Esophagus muscularis mucosa (tissue), 4 donors: ENCODE results near the gene PITPNB. TPM values are rescaled to one million over a fixed set of nuclear protein-coding genes. Genes with fewer than 3 reads are reported as not detected.
A peak's percentile ranks its signal among the peaks of the same experiment; 100 is the strongest.

Source experiments
- DNase-seq: peaks from one replicate; pipeline ENCODE4 v3.0.0-alpha.2; 2017; ENCODE audit errors: extremely low spot score
- H3K27ac ChIP-seq, 4 donors: fragments of 200-600 bp; sonication (generic); replicated peaks in 1 of 4; 1 replicate in 3 of 4; 2 replicates in 1 of 4; pipeline ENCODE4 v1.5.1; 2016 to 2019; ENCODE audit warnings: mild to moderate bottlenecking in 1 of 4
- H3K27me3 ChIP-seq, 4 donors: fragments of 200-600 bp; sonication (generic); one replicate each; pipeline versions ENCODE4 v1.5.1 to v1.6.0; 2016 to 2019
- H3K36me3 ChIP-seq, 4 donors: fragments of 200-600 bp; sonication (generic); one replicate each; pipeline ENCODE4 v1.5.1; 2016 to 2019
- H3K4me1 ChIP-seq, 4 donors: fragments of 200-600 bp; sonication (generic); one replicate each; pipeline ENCODE4 v1.5.1; 2016 to 2019
- H3K4me3 ChIP-seq, 4 donors: fragments of 200-600 bp; sonication (generic); 1 replicate in 2 of 4; 2 replicates in 2 of 4; pipeline ENCODE4 v1.5.1; 2016 to 2019; ENCODE audit warnings: mild to moderate bottlenecking in 4 of 4, moderate library complexity in 1 of 4
- H3K9me3 ChIP-seq, 4 donors: fragments of 200-600 bp; sonication (generic); 1 replicate in 3 of 4; 2 replicates in 1 of 4; pipeline ENCODE4 v1.5.1; 2016 to 2019
- CTCF ChIP-seq, 3 experiments: fragments of 200-600 bp in 2 of 3; fragments of 450-650 bp in 1 of 3; sonication (generic) in 2 of 3; IDR thresholded peaks; one replicate each; pipeline ENCODE4 v1.5.1; 2017 to 2019; ENCODE audit warnings: antibody characterized with exemption in 3 of 3, mild to moderate bottlenecking in 2 of 3, moderate library complexity in 1 of 3
- EP300 ChIP-seq: sonication (generic); formaldehyde crosslinking; IDR thresholded peaks from one replicate; pipeline ENCODE4 v1.6.1; 2017; ENCODE audit warnings: antibody characterized with exemption
- POLR2A ChIP-seq: fragments of 450-650 bp; IDR thresholded peaks from one replicate; pipeline ENCODE4 v1.6.1; 2017; ENCODE audit warnings: antibody characterized with exemption, moderate library complexity, mild to moderate bottlenecking, low read depth
- POLR2AphosphoS5 ChIP-seq, 2 donors: sonication (generic); formaldehyde crosslinking; IDR thresholded peaks; one replicate each; pipeline ENCODE4 v1.6.1; 2017; ENCODE audit warnings: antibody characterized with exemption in 2 of 2
- WGBS: methylation state at CpG from one replicate; pipeline ENCODE4 v1.1.5; 2018; 5-methylcytosine and 5-hydroxymethylcytosine counted together
- intact Hi-C: fragments of 100-400 bp; cut with DNase I; formaldehyde crosslinking; loops from one replicate; pipeline ENCODE4 v1.15.1; 2023
- total RNA-seq, 4 donors: library from RNA; depleted of rRNA; stranded (reverse); fragments of >200 nt; gene quantifications; one replicate each; pipeline versions ENCODE4 v1.1.0 to v1.2.1, GENCODE V29; 2016

Gene PITPNB
- total RNA-seq, 4 donors from 2014 or later, result 70.3 to 99.7 (median 89.3) TPM

- H3K36me3 ChIP-seq, result peaks cover 0 to 5% (median 0%) of the 10 kb centered on the region in 4 donors
- no peaks in the 10 kb centered on the region for H3K9me3 ChIP-seq
- no peak overlapping the region for H3K4me3 ChIP-seq
- TF ChIP-seq POLR2A, result no peak
- TF ChIP-seq CTCF (IDR thresholded peaks at IDR 0.05), result no peak
- no peak for TF ChIP-seq POLR2AphosphoS5 (IDR thresholded peaks at IDR 0.05)
- TF ChIP-seq EP300, result no peak
- no peaks in the 10 kb centered on the region for H3K27me3 ChIP-seq
- no peaks in the 10 kb centered on the region for H3K4me1 ChIP-seq
- no peak for DNase-seq
- H3K27ac ChIP-seq, result no peak overlapping the region
- intact Hi-C loops, result no loop called here
- WGBS, result 89% methylated on average over 2 of the region's 2 CpGs
These were observed 85.3 kb downstream of the PITPNB start for GRCh38 chr22:27833803-27834202.

- no peaks in the 10 kb centered on the region for H3K27me3 ChIP-seq
- H3K36me3 ChIP-seq, result peaks cover 0 to 5% (median 0%) of the 10 kb centered on the region in 4 donors
- no peak for DNase-seq
- no peak overlapping the region for H3K4me3 ChIP-seq
- H3K4me1 ChIP-seq, result no peaks in the 10 kb centered on the region
- intact Hi-C loops, result no loop called here
- TF ChIP-seq EP300 (no peak), POLR2AphosphoS5 (IDR thresholded peaks at IDR 0.05) (no peak), CTCF (IDR thresholded peaks at IDR 0.05) (no peak)
- H3K27ac ChIP-seq, result no peak overlapping the region
- WGBS, result 93% methylated on average over 4 of the region's 7 CpGs
- H3K9me3 ChIP-seq, result no peaks in the 10 kb centered on the region
These were observed 86.5 kb downstream of the PITPNB start for GRCh38 chr22:27832606-27833005.

GRCh38 chr22:27829620-27830019, 89.4 kb downstream of the PITPNB start:
- H3K27ac ChIP-seq, result no peak overlapping the region
- no peak for TF ChIP-seq POLR2AphosphoS5 (IDR thresholded peaks at IDR 0.05)
- TF ChIP-seq CTCF (IDR thresholded peaks at IDR 0.05), result no peak
- no peak for TF ChIP-seq EP300
- no peak for TF ChIP-seq POLR2A
- H3K9me3 ChIP-seq, result no peaks in the 10 kb centered on the region
- H3K4me3 ChIP-seq, result no peak overlapping the region
- no peaks in the 10 kb centered on the region for H3K4me1 ChIP-seq
- intact Hi-C loops, result no loop called here
- no peak for DNase-seq
- no peaks in the 10 kb centered on the region for H3K27me3 ChIP-seq
- 75% methylated on average over 3 of the region's 3 CpGs for WGBS
- no peaks in the 10 kb centered on the region for H3K36me3 ChIP-seq

- intact Hi-C loops, result no loop called here
- Histone ChIP-seq H3K27me3 (no peaks in the 10 kb centered on the region), H3K9me3 (no peaks in the 10 kb centered on the region), H3K4me1 (no peaks in the 10 kb centered on the region), H3K4me3 (no peak overlapping the region), H3K36me3 (no peaks in the 10 kb centered on the region), H3K27ac (peak overlapping the region in 2 of 4 donors; percentile 21 to 51)
- DNase-seq, result no peak
- 85% methylated on average over 22 of the region's 23 CpGs for WGBS
- TF ChIP-seq EP300, result no peak
- no peak for TF ChIP-seq POLR2A
- no peak for TF ChIP-seq POLR2AphosphoS5 (IDR thresholded peaks at IDR 0.05)
- TF ChIP-seq CTCF (IDR thresholded peaks at IDR 0.05), result no peak
These were observed 91.2 kb downstream of the PITPNB start for GRCh38 chr22:27827604-27828587.
